ENCODE measurements around the gene SDHC. TPM values are rescaled to one million over a fixed set of nuclear protein-coding genes. Genes with fewer than 3 reads are reported as not detected.

Gene SDHC
- total RNA-seq, 4 donors from 2014 or later: 27.1 to 41.8 (median 34.4) TPM

DNA sequence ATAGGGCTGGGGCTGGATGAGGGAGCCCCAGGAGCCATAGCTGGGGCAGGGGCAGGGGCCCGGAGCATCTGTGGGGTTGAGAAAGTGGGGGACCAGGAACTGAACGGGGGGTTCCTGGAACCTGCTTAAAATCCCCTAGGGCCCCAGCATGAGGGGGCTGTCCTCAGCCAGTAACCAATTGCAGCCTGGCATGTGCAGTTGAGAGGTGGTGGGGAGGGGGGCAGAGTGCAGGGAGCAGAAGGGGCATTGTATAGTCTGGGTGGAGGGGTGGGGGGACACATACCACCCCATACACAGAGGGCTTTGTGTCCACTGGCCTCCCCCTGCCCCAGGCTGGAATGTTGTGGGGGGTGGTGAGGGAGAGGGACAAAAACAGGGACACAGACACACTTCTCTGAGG lies 4.3 kb upstream of the SDHC start, which contains the start of gene MPZ:
TSS of gene MPZ (minus strand) at position 101 of the 400 bp plus-strand sequence. CDS start at position 38, 63 bp downstream.
- TF ChIP-seq, protein P1, sequence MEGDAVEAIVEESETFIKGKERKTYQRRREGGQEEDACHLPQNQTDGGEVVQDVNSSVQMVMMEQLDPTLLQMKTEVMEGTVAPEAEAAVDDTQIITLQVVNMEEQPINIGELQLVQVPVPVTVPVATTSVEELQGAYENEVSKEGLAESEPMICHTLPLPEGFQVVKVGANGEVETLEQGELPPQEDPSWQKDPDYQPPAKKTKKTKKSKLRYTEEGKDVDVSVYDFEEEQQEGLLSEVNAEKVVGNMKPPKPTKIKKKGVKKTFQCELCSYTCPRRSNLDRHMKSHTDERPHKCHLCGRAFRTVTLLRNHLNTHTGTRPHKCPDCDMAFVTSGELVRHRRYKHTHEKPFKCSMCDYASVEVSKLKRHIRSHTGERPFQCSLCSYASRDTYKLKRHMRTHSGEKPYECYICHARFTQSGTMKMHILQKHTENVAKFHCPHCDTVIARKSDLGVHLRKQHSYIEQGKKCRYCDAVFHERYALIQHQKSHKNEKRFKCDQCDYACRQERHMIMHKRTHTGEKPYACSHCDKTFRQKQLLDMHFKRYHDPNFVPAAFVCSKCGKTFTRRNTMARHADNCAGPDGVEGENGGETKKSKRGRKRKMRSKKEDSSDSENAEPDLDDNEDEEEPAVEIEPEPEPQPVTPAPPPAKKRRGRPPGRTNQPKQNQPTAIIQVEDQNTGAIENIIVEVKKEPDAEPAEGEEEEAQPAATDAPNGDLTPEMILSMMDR (IDR thresholded peaks at IDR 0.05; ENCODE audit: low read depth): no peak

DNA sequence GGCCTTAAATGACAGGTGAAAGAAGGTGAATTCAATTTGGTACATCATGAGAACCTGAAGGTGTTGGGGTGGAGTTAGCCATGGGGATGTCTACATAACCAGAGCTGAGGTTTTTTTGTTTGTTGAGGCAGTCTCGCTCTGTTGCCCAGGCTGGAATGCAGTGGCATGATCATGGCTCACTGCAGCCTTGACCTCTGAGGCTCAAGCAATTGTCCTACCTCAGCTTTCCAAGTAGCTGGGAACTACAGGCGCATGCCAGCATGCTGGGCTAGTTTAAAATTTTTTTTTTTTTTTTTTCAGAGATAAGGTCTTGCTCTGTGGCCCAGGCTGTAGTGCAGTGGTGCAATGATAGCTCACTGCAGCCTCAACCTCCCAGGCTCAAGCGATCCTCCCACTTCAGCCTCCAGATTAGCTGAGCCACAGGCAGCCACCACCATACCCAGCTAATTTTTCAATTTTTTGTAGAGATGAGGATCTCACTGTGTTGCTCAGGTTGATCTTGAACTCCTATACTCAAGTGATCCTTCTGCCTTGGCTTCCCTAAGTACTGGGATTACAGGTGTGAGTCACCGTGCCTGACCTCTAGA lies 2.5 kb upstream of the SDHC start:
- TF ChIP-seq, protein P1 (IDR thresholded peaks at IDR 0.05; ENCODE audit: low read depth): no peak

DNA sequence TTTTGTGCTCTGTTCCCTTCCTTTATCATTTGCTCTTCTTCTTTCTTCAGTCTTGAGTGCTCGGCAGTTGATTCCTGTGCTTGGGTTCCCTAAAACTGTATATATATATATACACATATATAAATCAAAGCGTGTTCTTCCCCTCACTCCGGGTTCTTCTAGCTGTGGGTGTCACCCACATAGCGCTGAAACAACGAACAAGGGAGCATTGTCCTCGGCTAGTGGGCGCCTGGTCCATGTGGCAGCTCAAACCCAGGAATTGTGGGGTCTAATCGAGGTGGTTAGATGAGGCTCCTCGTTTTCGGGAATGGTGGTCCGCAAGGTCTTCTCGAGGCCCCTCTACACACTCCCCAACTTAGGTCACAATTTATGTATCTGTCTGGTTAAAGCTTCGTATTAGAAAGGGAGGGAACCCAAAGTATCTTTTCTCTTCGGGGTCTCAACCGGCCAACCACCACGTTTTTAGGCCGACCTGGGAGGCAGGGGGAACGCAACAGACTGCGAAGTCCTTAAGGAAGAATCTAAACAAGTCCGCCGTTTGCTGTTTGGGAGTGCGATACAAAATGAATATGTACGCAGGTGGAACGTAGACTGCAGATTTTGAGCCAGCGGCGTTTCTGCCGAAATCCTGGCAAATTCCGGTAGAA lies 504 bp upstream of the SDHC start:
- TF ChIP-seq, protein P1 (IDR thresholded peaks at IDR 0.05; ENCODE audit: low read depth): no peak

DNA sequence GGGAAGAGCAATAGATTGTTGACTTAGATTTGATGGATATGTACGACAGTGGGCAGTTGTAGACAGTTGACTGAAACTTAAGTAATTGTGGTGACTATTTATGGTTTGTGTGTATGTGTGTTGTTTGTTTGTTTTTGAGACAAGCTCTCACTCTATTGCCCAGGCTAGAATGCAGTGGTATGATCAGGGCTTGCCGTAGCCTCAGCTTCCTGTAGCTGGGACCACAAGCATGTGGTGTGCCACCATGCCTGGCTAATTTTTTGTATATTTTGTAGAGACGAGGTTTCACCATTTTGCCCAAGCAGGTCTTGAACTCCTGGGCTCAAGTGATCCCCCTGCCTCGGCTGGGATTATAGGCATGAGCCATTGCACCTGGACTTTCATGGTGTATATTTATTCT lies 9.8 kb downstream of the SDHC start:
- TF ChIP-seq, protein P1 (IDR thresholded peaks at IDR 0.05; ENCODE audit: low read depth): no peak

DNA sequence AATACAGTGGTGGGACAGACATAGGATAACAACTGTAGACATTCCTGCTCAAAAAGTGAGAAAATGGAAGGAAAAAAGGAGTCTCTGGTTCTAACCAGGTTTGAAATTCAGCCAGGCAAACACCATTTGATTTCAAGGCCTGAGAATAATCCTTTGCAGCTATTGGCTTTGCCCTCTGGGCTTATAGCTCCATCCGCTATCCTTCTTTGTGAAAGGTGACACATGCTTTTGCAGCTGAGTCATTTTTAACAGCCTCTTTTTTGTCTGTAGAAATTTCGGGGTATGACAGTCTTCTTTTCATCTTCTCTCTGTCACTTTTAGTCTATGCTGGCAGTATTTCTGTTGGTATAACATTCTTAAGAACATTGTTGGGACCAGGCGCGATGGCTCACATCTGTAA lies 16.2 kb downstream of the SDHC start:
- TF ChIP-seq, protein P1 (IDR thresholded peaks at IDR 0.05; ENCODE audit: low read depth): no peak

DNA sequence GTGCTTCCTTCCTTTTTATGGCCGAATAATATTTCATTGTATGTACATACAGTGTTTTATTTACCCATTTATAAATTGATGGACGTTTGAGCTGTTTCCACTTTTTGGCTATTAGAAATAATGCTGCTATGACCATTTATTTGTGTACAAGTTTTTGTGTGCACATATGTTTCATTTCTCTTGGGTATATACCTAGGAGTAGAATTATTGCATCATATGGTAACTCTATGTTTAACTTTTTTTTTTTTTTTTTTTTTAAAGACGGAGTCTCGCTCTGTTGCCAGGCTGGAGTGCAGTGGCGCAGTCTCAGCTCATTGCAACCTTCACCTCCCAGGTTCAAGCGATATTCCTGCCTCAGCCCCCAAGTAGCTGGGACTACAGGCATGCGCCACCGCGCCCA lies 19.0 kb downstream of the SDHC start:
- TF ChIP-seq, protein P1 (IDR thresholded peaks at IDR 0.05; ENCODE audit: low read depth): no peak

DNA sequence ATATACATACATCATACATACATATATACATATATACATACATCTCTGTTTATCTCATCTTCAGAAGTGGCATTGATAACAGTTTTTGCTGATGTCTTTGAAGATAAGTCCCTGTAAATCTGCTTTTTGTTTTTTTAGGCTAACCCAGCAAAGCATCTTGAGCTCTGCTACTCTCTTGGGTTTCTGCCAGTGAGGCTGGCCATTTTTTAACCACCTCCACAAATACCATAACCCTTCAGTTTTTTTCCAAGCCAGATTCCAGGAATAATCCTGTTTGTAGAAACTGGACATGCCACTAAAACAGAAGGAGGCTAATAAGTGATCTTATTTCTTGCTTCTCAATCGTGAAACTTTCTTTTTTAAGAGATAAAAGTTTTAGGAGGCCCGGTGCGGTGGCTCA lies 21.6 kb downstream of the SDHC start:
- TF ChIP-seq, protein P1 (IDR thresholded peaks at IDR 0.05; ENCODE audit: low read depth): no peak

All from subcutaneous adipose tissue (tissue), 4 donors.